ENCODE data around the gene RADX.

GRCh38 chrX:106696502-106696901 lies 84.7 kb downstream of the RADX start:
- no peak for TF ChIP-seq CTCF (conservative IDR thresholded peaks at IDR 0.05)
- TF ChIP-seq ZFX (IDR thresholded peaks at IDR 0.05), result no peak

All from C4-2B (cell line).